Neural cell (in vitro differentiated cells): Measurements from ENCODE around the gene ETV6. TPM values are rescaled to one million over a fixed set of nuclear protein-coding genes. Genes with fewer than 3 reads are reported as not detected.

Source experiments
- H2AFZ ChIP-seq: fragments of 200-600, 300-800 bp; sonication (generic), shearing (Covaris generic); 2 replicates; pipeline ENCODE4 v1.6.0; 2014; ENCODE audit warnings: low read depth, mild to moderate bottlenecking, antibody characterized with exemption, low read length, moderate library complexity
- H3F3A ChIP-seq: fragments of 200-600 bp; shearing (Covaris generic); 2 replicates; pipeline ENCODE4 v1.6.1; 2016; ENCODE audit warnings: mild to moderate bottlenecking, moderate library complexity, mixed read lengths, antibody characterized with exemption, low read length; ENCODE audit not compliant: insufficient read depth, poor library complexity, severe bottlenecking
- H3K27ac ChIP-seq: fragments of 200-600, 300-800 bp; sonication (generic), shearing (Covaris generic); 2 replicates; pipeline ENCODE4 v1.5.1; 2014; ENCODE audit warnings: mild to moderate bottlenecking, low read length, moderate library complexity
- H3K27me3 ChIP-seq: fragments of 300-800, 200-600 bp; sonication (generic), shearing (Covaris generic); 2 replicates; pipeline ENCODE4 v1.6.0; 2014; ENCODE audit warnings: mild to moderate bottlenecking, low read depth, low read length, moderate library complexity; ENCODE audit not compliant: insufficient read depth
- H3K36me3 ChIP-seq: fragments of 300-800, 200-600 bp; sonication (generic), shearing (Covaris generic); 2 replicates; pipeline ENCODE4 v1.5.1; 2014; ENCODE audit warnings: mild to moderate bottlenecking, antibody characterized with exemption, low read length, moderate library complexity; ENCODE audit not compliant: insufficient read depth
- H3K4me2 ChIP-seq: fragments of 300-800, 200-600 bp; sonication (generic), shearing (Covaris generic); 2 replicates; pipeline ENCODE4 v1.6.0; 2014; ENCODE audit warnings: mild to moderate bottlenecking, low read length
- H3K4me3 ChIP-seq: fragments of 300-800, 200-600 bp; sonication (generic), shearing (Covaris generic); 2 replicates; pipeline ENCODE4 v1.5.1; 2014; ENCODE audit warnings: mild to moderate bottlenecking, low read length, moderate library complexity
- H3K79me2 ChIP-seq: fragments of 200-600 bp; shearing (Covaris generic); replicated peaks from 2 replicates; pipeline ENCODE4 v1.6.0; 2014; ENCODE audit warnings: mild to moderate bottlenecking, low read length, moderate library complexity; ENCODE audit not compliant: insufficient read depth
- H3K9ac ChIP-seq: fragments of 300-800, 200-600 bp; sonication (generic), shearing (Covaris generic); 2 replicates; pipeline ENCODE4 v1.6.1; 2016; ENCODE audit warnings: mild to moderate bottlenecking, low read length, mixed read lengths
- H3K9me2 ChIP-seq: fragments of 200-600 bp; shearing (Covaris generic); 2 replicates; pipeline ENCODE4 v1.6.1; 2016; ENCODE audit warnings: mild to moderate bottlenecking, low read length, mixed read lengths; ENCODE audit not compliant: insufficient read depth
- H3K9me3 ChIP-seq: fragments of 200-600, 300-800 bp; sonication (generic), shearing (Covaris generic); 2 replicates; pipeline ENCODE4 v1.6.1; 2016; ENCODE audit warnings: mild to moderate bottlenecking, mixed run types, low read length, moderate library complexity, mixed read lengths
- H4K20me1 ChIP-seq: fragments of 200-600 bp; shearing (Covaris generic); 2 replicates; pipeline ENCODE4 v1.6.1; 2016; ENCODE audit warnings: mild to moderate bottlenecking, mixed run types; ENCODE audit not compliant: insufficient read depth
- CTCF ChIP-seq: fragments of 450-650 bp; IDR thresholded peaks from 2 replicates; pipeline ENCODE4 v1.5.1; 2014; ENCODE audit warnings: antibody characterized with exemption, mild to moderate bottlenecking, moderate library complexity; ENCODE audit not compliant: poor library complexity, severe bottlenecking
- EP300 ChIP-seq: fragments of 450-650 bp; conservative IDR thresholded peaks from 2 replicates; pipeline ENCODE4 v1.6.1; 2014; ENCODE audit warnings: antibody characterized with exemption, mild to moderate bottlenecking, moderate library complexity; ENCODE audit not compliant: poor library complexity, severe bottlenecking
- EZH2 ChIP-seq: fragments of 200-600, 300-800 bp; shearing (Covaris generic), sonication (generic); IDR thresholded peaks from 2 replicates; pipeline ENCODE4 v1.6.1; 2014; ENCODE audit warnings: antibody characterized with exemption, low read length, borderline replicate concordance, mild to moderate bottlenecking; ENCODE audit not compliant: insufficient read depth, poor library complexity, severe bottlenecking
- MXI1 ChIP-seq: fragments of 450-650 bp; conservative IDR thresholded peaks from 2 replicates; pipeline ENCODE4 v1.6.1; 2014; ENCODE audit warnings: antibody characterized with exemption, mild to moderate bottlenecking; ENCODE audit not compliant: poor library complexity, severe bottlenecking
- POLR2AphosphoS5 ChIP-seq: IDR thresholded peaks from 2 replicates; pipeline ENCODE4 v1.6.1; 2012
- RAD21 ChIP-seq: fragments of 450-650 bp; conservative IDR thresholded peaks from 2 replicates; pipeline ENCODE4 v1.6.1; 2014; ENCODE audit warnings: antibody characterized with exemption, mild to moderate bottlenecking, moderate library complexity
- REST ChIP-seq: IDR thresholded peaks from 2 replicates; pipeline ENCODE4 v1.6.1; 2012; ENCODE audit warnings: borderline replicate concordance
- SMC3 ChIP-seq: fragments of 450-650 bp; conservative IDR thresholded peaks from 2 replicates; pipeline ENCODE4 v1.6.1; 2014; ENCODE audit warnings: antibody characterized with exemption, mild to moderate bottlenecking, moderate library complexity; ENCODE audit not compliant: poor library complexity
- TAF1 ChIP-seq: IDR thresholded peaks from 2 replicates; pipeline ENCODE4 v1.6.1; 2012; ENCODE audit warnings: low read depth
- polyA plus RNA-seq: library from polyadenylated mRNA; depleted of rRNA; stranded (reverse); fragments of >200 nt; gene quantifications from 2 replicates; pipeline ENCODE4 v1.2.3, GENCODE V29; 2014

ETV6 gene
- polyA plus RNA-seq, 1 donor from 2014 or later, result 1.6 TPM

- Histone ChIP-seq H3F3A (no peaks in the 10 kb centered on the region), H3K9ac (no peak overlapping the region), H3K4me2 (no peak overlapping the region), H2AFZ (no peak overlapping the region), H3K27ac (no peak overlapping the region), H3K9me2 (no peaks in the 10 kb centered on the region), H3K4me3 (no peak overlapping the region), H3K9me3 (no peaks in the 10 kb centered on the region), H4K20me1 (no peaks in the 10 kb centered on the region), H3K79me2 (no peaks in the 10 kb centered on the region), H3K36me3 (no peaks in the 10 kb centered on the region), H3K27me3 (no peaks in the 10 kb centered on the region)
- no peak for TF ChIP-seq MXI1
- no peak for TF ChIP-seq SMC3
- TF ChIP-seq EZH2, result no peak
- TF ChIP-seq POLR2AphosphoS5, result no peak
- TF ChIP-seq RAD21, result no peak
- TF ChIP-seq REST, result no peak
Measured at GRCh38 chr12:11875414-11875935, 226.0 kb downstream of the ETV6 start.

- Histone ChIP-seq H3K9me2 (no peaks in the 10 kb centered on the region), H3K27ac (no peak overlapping the region)
Measured at GRCh38 chr12:11876307-11876706, 226.8 kb downstream of the ETV6 start.

More at GRCh38 chr12:11876307-11876706, 226.8 kb downstream of the ETV6 start:
- H3K27me3 ChIP-seq, result no peaks in the 10 kb centered on the region
- H3K79me2 ChIP-seq, result no peaks in the 10 kb centered on the region
- no peaks in the 10 kb centered on the region for H3F3A ChIP-seq
- no peak overlapping the region for H3K9ac ChIP-seq
- TF ChIP-seq MXI1, result no peak
- TF ChIP-seq CTCF, result no peak
- no peak for TF ChIP-seq SMC3
- TF ChIP-seq RAD21, result no peak
- no peak for TF ChIP-seq EZH2
- TF ChIP-seq POLR2AphosphoS5, result no peak
- no peak for TF ChIP-seq REST
- no peak for TF ChIP-seq TAF1
- no peak for TF ChIP-seq EP300
- no peaks in the 10 kb centered on the region for H4K20me1 ChIP-seq
- H3K4me2 ChIP-seq, result no peak overlapping the region
- no peak overlapping the region for H2AFZ ChIP-seq
- H3K36me3 ChIP-seq, result no peaks in the 10 kb centered on the region
- no peaks in the 10 kb centered on the region for H3K9me3 ChIP-seq
- no peak overlapping the region for H3K4me3 ChIP-seq
